HG03558 (cell line): ENCODE data around the gene TATDN3.
"Not testable (repeated sequence)": the region's sequence is repeated elsewhere in the genome, so short reads cannot be mapped to it uniquely, and the experiment has no call there.

ENCODE experiments used
- ATAC-seq: cut with Tn5 transposase; IDR thresholded peaks from one replicate; pipeline ENCODE4 v1.9.1; 2021; ENCODE audit warnings: moderate number of reproducible peaks; ENCODE audit not compliant: unreplicated experiment; ENCODE audit errors: extremely low read depth

TATDN3 gene

GRCh38 chr1:212773011-212773410 is 18.7 kb upstream of the TATDN3 start:
- ATAC-seq: no peak

GRCh38 chr1:212774584-212774983 is 17.1 kb upstream of the TATDN3 start:
- ATAC-seq: no peak

- ATAC-seq: no peak
Observed at GRCh38 chr1:212775241-212775640, 16.5 kb upstream of the TATDN3 start.

- no peak for ATAC-seq
Observed at GRCh38 chr1:212777151-212777550, 14.5 kb upstream of the TATDN3 start.

GRCh38 chr1:212779086-212779485 is 12.6 kb upstream of the TATDN3 start:
- ATAC-seq: not testable (repeated sequence)

- ATAC-seq: no peak
Observed at GRCh38 chr1:212780759-212781158, 10.9 kb upstream of the TATDN3 start.

- ATAC-seq: no peak
Observed at GRCh38 chr1:212781225-212781624, 10.5 kb upstream of the TATDN3 start.

- no peak for ATAC-seq
Observed at GRCh38 chr1:212782422-212783154, 9.1 kb upstream of the TATDN3 start.

- ATAC-seq: no peak
Observed at GRCh38 chr1:212783976-212784375, 7.7 kb upstream of the TATDN3 start.

- no peak for ATAC-seq
Observed at GRCh38 chr1:212785871-212786270, 5.8 kb upstream of the TATDN3 start.

- ATAC-seq: peak; percentile 8
Observed at GRCh38 chr1:212791261-212791675, 426 bp upstream of the TATDN3 start.

GRCh38 chr1:212792396-212792908 is 758 bp downstream of the TATDN3 start:
- ATAC-seq: no peak

GRCh38 chr1:212794561-212795014 is 2.9 kb downstream of the TATDN3 start:
- ATAC-seq: peak; percentile 73

- ATAC-seq: no peak
Observed at GRCh38 chr1:212797681-212798080, 6.0 kb downstream of the TATDN3 start.

GRCh38 chr1:212805767-212806166 is 14.1 kb downstream of the TATDN3 start:
- no peak for ATAC-seq

GRCh38 chr1:212814537-212815334 is 23.0 kb downstream of the TATDN3 start:
- ATAC-seq: no peak

- no peak for ATAC-seq
Observed at GRCh38 chr1:212816567-212817278, 25.0 kb downstream of the TATDN3 start.

- peak; percentile 84 for ATAC-seq
Observed at GRCh38 chr1:212819726-212820125, 28.0 kb downstream of the TATDN3 start.

- ATAC-seq: no peak
Observed at GRCh38 chr1:212820969-212821368, 29.3 kb downstream of the TATDN3 start.

GRCh38 chr1:212822956-212823355 is 31.3 kb downstream of the TATDN3 start:
- no peak for ATAC-seq

- no peak for ATAC-seq
Observed at GRCh38 chr1:212824201-212824600, 32.5 kb downstream of the TATDN3 start.
